HL-60/S4 treated with retinoic acid at 250 ng/mL for 4 days and 3 days (cell line): ENCODE measurements around the gene ZNF846.
"Not testable (repeated sequence)": the region's sequence is repeated elsewhere in the genome, so short reads cannot be mapped to it uniquely, and the experiment has no call there.

Experiments
- in situ Hi-C: fragments of 300-500 bp; cut with MboI; formaldehyde crosslinking; loops from 2 replicates; pipeline ENCODE4 v1.7.0; 2022; ENCODE audit warnings: low sequenced_read_pairs

The ZNF846 gene

GRCh38 chr19:9785367-9786331, 17.1 kb upstream of the ZNF846 start:
- in situ Hi-C loops: no loop called here

- in situ Hi-C loops: not testable (repeated sequence)
These were observed 15.6 kb upstream of the ZNF846 start for GRCh38 chr19:9784163-9784496.

DNA sequence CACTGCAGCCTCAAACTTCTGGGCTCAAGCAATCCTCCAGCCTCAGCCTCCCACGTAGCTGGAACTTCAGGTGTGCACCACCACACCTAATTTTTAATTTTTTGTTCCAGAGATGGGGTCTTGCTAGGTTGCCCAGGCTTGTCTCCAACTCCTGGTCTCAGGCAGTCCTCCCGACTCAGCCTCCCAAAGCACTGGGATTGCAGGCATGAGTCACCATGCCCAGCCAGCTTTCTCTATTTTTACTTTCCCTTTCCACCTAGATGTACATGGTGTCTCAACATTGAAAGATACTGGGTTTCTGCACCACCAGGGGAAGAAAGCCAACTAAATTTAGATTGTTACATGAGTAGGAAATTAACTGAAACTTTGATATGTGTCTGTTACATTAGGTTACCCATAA, 13.8 kb upstream of the ZNF846 start:
- in situ Hi-C loops: no loop called here

- in situ Hi-C loops: no loop called here
These were observed 10.7 kb downstream of the ZNF846 start for GRCh38 chr19:9757544-9758501.

DNA sequence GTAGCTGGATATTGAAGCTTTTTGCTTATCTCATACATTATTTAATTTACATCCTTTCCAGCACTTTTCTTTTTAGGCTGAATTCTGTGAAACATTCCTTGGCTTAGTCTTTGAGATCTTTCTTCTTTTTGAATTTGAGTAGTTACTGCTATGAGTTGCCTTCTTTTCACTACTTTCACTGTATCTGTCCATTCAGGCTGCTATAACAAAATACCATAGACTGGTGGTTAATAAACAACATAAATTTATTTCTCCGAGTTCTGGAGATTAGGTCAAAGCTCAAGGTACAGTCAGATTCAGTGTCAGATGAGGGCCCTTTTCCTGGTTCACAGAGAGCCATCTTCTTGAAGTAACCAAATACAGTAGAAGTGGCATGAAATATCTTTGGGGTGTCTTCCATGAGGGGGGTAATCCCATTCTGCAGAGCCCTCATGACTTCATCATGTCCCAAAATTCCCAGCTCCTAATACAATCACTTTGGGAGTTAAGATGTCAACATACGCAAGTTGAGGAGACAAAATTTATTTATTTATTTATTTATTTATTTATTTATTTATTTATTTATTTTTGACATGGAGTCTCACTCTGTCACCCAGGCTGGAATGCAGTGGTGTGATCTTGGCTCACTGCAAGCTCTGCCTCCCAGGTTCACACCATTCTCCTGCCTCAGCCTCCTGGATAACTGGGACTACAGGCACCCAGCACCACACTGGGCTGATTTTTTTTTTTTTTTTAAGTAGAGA, 15.7 kb downstream of the ZNF846 start:
- in situ Hi-C loops: no loop called here

- in situ Hi-C loops: no loop called here
These were observed 17.1 kb downstream of the ZNF846 start for GRCh38 chr19:9751446-9751845.

- in situ Hi-C loops: no loop called here
These were observed 26.9 kb downstream of the ZNF846 start for GRCh38 chr19:9741476-9742171.

DNA sequence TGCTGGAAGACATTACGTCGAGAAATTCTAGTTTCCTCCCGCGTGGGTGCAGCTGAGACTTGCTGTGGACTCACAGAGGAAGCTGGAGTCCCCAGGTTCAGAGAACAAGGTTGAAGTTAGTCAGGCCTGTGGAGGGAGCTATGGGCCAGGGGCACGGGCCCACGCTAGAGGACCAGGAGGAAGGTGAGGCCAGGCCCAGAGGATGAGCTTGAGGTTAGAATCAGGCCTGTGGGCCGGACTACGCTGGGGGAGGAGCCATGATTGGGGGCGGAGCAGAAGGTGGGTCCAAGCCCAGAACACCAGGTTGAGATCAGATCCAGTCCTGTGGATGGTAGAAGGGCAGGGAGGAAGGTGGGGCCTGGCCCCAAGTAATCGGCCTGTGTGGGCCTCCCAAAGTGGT, 32.6 kb downstream of the ZNF846 start:
- in situ Hi-C loops: no loop called here

GRCh38 chr19:9730056-9730455, 38.5 kb downstream of the ZNF846 start:
- in situ Hi-C loops: not testable (repeated sequence)

GRCh38 chr19:9729162-9729561, 39.4 kb downstream of the ZNF846 start:
- in situ Hi-C loops: no loop called here

DNA sequence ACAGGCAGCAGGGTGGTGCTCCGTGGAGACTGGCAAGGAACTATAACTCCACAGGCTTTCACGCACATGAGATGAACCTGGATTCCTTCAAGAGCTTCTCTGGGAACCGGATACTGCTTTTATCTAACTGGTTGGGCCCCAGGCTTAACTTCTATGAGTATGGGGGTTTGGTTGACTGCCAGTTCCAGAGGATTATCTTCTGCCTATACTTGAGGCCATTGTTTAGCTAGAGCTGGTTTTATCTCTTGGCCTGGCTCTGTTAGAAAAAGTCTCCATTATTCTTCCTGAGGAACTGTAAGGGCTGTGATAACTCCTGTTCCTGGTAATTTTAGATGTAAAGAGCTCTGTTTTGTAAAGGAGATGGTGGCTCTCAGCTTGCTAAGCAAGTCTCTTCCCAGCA, 40.9 kb downstream of the ZNF846 start:
- in situ Hi-C loops: no loop called here

DNA sequence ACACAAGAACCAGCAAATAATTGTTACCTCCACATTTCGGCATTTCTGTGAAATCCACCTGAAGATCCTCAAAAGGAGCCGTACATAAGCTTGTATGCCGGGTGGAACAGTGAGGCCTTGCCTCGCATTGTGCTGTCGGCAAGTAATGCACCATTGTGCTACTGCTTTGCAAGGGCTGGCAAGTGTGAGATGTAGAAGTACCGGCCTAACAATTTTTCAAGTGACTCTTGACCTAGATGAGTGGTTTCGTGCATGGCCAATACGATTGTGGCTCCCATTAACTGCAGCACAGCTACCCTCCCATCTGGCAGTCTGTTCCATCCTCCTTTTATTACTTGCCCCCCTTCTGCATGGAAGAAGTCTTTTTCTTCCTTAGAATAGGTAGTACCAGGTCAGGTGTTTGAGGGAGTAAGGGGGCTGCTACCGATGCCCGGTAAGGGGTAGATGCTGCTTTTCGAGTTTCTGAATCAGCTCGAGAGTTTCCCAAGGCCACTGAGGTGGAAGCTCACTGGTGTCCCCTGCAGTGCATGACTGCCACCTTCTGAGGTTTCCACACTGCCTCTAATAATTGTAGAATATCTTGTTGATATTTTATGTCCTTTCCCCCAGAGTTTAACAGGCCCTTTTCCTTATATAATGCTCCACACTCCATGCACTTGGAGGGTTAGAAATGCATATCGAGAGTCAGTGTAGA, 42.9 kb downstream of the ZNF846 start:
- in situ Hi-C loops: not testable (repeated sequence)

DNA sequence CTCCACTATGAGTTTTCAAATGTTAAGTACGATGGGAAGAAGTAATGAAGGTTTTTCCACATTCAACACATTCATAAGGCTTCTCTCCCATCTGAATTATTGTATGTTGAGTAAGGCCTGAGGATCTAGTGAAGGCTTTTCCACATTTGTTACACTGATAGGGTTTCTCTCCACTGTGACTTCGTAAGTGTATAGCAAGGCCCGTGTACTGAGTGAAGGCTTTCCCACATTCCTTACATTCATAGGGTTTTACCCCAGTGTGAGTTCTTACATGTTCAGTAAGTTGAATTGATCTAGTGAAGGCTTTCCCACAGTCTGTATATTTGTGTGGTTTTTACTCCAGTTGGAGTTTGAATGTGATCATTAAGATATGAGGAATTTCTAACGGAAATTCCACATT, 44.4 kb downstream of the ZNF846 start:
- in situ Hi-C loops: no loop called here

DNA sequence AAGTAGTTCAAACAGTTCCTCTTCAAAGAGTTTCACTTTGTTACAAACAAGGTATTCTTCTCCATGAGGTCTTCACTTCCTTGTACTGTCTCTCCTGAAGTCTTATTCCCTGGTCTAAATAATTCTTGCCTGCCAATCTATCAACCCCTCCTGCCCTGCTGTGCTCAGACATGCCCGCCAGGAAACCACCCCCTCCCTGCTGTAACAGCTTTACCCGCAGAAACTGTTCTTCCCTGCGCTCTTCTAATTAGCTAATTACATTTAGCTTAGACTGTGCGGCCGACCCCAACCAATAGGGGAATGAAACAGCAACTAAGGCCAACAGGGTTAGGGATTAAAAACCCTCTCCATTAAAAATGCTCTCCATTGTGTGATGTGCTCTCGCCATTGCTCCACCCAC, 46.7 kb downstream of the ZNF846 start:
- in situ Hi-C loops: no loop called here

- in situ Hi-C loops: no loop called here
These were observed 48.0 kb downstream of the ZNF846 start for GRCh38 chr19:9720541-9720940.

DNA sequence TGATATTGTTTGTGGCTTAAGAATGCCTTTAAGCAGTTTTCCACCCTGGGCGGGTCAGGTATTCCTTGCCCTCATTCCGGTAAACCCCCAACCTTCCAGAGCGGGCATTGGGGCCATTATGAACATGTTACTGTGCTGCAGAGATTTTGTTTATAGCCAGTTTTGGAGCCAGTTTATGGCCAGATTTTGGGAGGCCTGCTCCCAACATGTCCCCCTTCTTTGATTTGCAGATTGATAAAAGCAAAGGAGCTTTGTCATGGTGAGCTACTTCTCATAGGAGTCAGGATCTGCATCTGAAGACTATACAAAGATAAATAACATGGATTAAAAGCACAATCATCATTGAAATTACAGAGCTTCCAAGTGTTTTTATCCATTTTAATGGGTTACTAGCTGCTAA, 56.7 kb downstream of the ZNF846 start:
- in situ Hi-C loops: no loop called here

DNA sequence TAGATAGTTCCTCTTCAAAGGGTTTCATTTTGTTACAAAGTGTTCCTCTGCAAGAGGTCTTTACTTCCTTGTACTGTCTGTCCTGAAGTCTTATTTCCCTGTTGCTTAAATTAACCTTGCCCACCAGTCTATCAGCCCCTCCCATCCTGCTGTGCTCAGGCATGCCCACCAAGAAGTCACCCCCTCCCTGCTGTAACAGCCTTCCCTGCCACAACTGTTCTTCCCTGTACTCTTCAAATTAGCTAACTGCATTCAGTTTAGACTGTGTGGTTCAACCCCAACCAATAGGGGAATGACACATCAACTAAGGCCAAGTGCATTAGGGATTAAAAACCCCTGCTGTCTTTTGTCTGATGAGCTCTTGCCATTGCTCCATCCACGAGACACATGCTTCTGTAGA, 59.2 kb downstream of the ZNF846 start:
- in situ Hi-C loops: no loop called here

GRCh38 chr19:9705836-9706235, 62.7 kb downstream of the ZNF846 start:
- in situ Hi-C loops: no loop called here

DNA sequence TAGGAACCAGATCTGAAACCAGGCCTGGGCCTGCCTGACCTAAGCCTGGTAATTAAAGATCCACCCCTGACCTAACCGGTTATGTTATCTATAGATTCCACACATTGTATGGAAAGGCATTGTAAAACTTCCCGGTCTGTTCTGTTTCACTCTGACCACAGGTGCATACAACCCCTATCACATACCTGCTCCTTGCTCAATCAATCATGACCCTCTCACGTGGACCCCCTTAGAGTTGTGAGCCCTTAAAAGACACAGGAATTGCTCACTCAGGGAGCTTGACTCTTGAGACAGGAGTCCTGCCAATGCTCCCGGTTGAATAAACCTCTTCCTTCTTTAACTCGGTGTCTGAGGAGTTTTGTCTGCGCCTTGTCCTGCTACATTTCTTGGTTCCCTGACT, 66.4 kb downstream of the ZNF846 start:
- in situ Hi-C loops: no loop called here
